HepG2 (cell line): ENCODE results near the gene DCUN1D2. TPM values are rescaled to one million over a fixed set of nuclear protein-coding genes. Genes with fewer than 3 reads are reported as not detected.
"Not testable (repeated sequence)": the region's sequence is repeated elsewhere in the genome, so short reads cannot be mapped to it uniquely, and the experiment has no call there.

Source experiments
- ATAC-seq: fragments of 200-7000 bp; cut with Tn5 transposase; 3 replicates; pipeline ENCODE4 v1.9.1; 2020; ENCODE audit warnings: mild to moderate bottlenecking, moderate library complexity
- BruUV-seq: library from RNA; stranded (reverse); fragments of 400-500 nt; replicated peaks from 2 replicates; lab custom pipeline; 2021; lab: Mats Ljungman, UMichigan
- CTCF ChIA-PET: fragments of 300-600 bp; formaldehyde crosslinking; extraction: SDS; loops from one replicate; lab custom pipeline; 2021; ENCODE audit warnings: low total read pairs, inconsistent platforms, low intra/inter-chr PET ratio; lab: Yijun Ruan, JAX
- POLR2A ChIA-PET: fragments of 350-600 bp; sonication (Branson Sonifier 250); formaldehyde crosslinking; loops from one replicate; lab custom pipeline; 2020; ENCODE audit warnings: antibody characterized with exemption, inconsistent platforms; lab: Yijun Ruan, JAX
- DNase-seq: peaks from one replicate; pipeline ENCODE4 v3.0.0-alpha.2; 2015; ENCODE audit warnings: low spot score
- FAIRE-seq: peaks from 3 replicates; lab custom pipeline; 2011; peaks lifted over from hg19 to GRCh38; lab: Jason Lieb, UNC
- H2AFZ ChIP-seq: one replicate; pipeline ENCODE4 v1.6.1; 2011; ENCODE audit warnings: low read length, inconsistent platforms
- H3K27ac ChIP-seq: fragments of 300-600 bp; 3 replicates; pipeline ENCODE4 v1.8.0; 2011; ENCODE audit warnings: mixed run types, mild to moderate bottlenecking, mixed read lengths, low read length, inconsistent platforms; ENCODE audit not compliant: insufficient read depth; ENCODE audit errors: extremely low read length
- H3K27me3 ChIP-seq, 2 experiments: fragments of 200-600 bp in 1 of 2; 2 replicates in 1 of 2; 3 replicates in 1 of 2; pipeline versions ENCODE4 v1.6.0 to v1.8.0; 2011; ENCODE audit warnings: low read length in 2 of 2, mild to moderate bottlenecking in 2 of 2, moderate library complexity in 2 of 2, inconsistent platforms in 1 of 2; ENCODE audit not compliant: insufficient read depth in 2 of 2, control insufficient read depth in 1 of 2
- H3K36me3 ChIP-seq, 2 experiments: fragments of 200-600 bp in 1 of 2; replicated peaks in 1 of 2; 2 replicates in 1 of 2; 3 replicates in 1 of 2; pipeline versions ENCODE4 v1.5.1 to v1.8.0; 2011; ENCODE audit warnings: low read length in 2 of 2, inconsistent platforms in 1 of 2; ENCODE audit not compliant: insufficient read depth in 2 of 2, control insufficient read depth in 1 of 2
- H3K4me1 ChIP-seq: 2 replicates; pipeline ENCODE4 v1.5.1; 2012; ENCODE audit warnings: low read length, inconsistent platforms; ENCODE audit not compliant: insufficient read depth
- H3K4me2 ChIP-seq: 2 replicates; pipeline ENCODE4 v1.6.0; 2011; ENCODE audit warnings: low read depth, low read length, inconsistent platforms
- H3K4me3 ChIP-seq, 3 experiments: fragments of 200-600 bp in 1 of 3; sonication (generic), shearing (Covaris generic) in 1 of 3; replicated peaks in 1 of 3; 2 replicates each; pipeline ENCODE4 v1.5.1; 2011 to 2016; ENCODE audit warnings: low read length in 3 of 3, inconsistent platforms in 2 of 3, low read depth in 2 of 3, mild to moderate bottlenecking in 2 of 3, control low read depth in 1 of 3, mixed read lengths in 1 of 3; ENCODE audit not compliant: insufficient read depth in 1 of 3
- H3K79me2 ChIP-seq: one replicate; pipeline ENCODE4 v1.6.1; 2011; ENCODE audit warnings: low read length, inconsistent platforms; ENCODE audit not compliant: insufficient read depth
- H3K9ac ChIP-seq: 2 replicates; pipeline ENCODE4 v1.6.0; 2011; ENCODE audit warnings: mild to moderate bottlenecking, low read depth, low read length, inconsistent platforms; ENCODE audit not compliant: insufficient read depth
- H3K9me3 ChIP-seq: 2 replicates; pipeline ENCODE4 v1.5.1; 2012; ENCODE audit warnings: mild to moderate bottlenecking, low read length
- H4K20me1 ChIP-seq: 2 replicates; pipeline ENCODE4 v1.6.0; 2011; ENCODE audit warnings: inconsistent platforms, mild to moderate bottlenecking, low read length, moderate library complexity; ENCODE audit not compliant: insufficient read depth
- DRAP1 ChIP-seq: IDR thresholded peaks from 2 replicates; pipeline ENCODE4 v1.6.1; 2016; ENCODE audit warnings: missing genetic modification reagents, missing compliant biosample characterization
- MEIS2 ChIP-seq: sonication (generic); formaldehyde crosslinking; IDR thresholded peaks from 2 replicates; pipeline ENCODE4 v1.9.0; 2021; ENCODE audit warnings: mild to moderate bottlenecking, missing genetic modification reagents
- NFYB ChIP-seq: sonication (generic); formaldehyde crosslinking; IDR thresholded peaks from 2 replicates; pipeline ENCODE4 v1.4.0; 2020; ENCODE audit warnings: missing genetic modification reagents
- PHF20 ChIP-seq: sonication (generic); formaldehyde crosslinking; IDR thresholded peaks from 2 replicates; pipeline ENCODE4 v1.5.0; 2020; ENCODE audit warnings: mild to moderate bottlenecking, missing genetic modification reagents
- POLR2A ChIP-seq, 2 experiments: IDR thresholded peaks; 2 replicates each; pipeline ENCODE4 v1.6.1; 2011; ENCODE audit warnings: low read depth in 2 of 2, low read length in 2 of 2, mild to moderate bottlenecking in 1 of 2, moderate library complexity in 1 of 2; ENCODE audit not compliant: insufficient read depth in 1 of 2
- RAD51 ChIP-seq: fragments of 450-650 bp; IDR thresholded peaks from 2 replicates; pipeline ENCODE4 v1.6.1; 2016; ENCODE audit warnings: borderline replicate concordance
- SAP130 ChIP-seq: IDR thresholded peaks from 2 replicates; pipeline ENCODE4 v1.6.1; 2016; ENCODE audit warnings: low read depth
- USF2 ChIP-seq, 2 experiments: sonication (generic) in 1 of 2; formaldehyde crosslinking in 1 of 2; IDR thresholded peaks; 2 replicates each; pipeline versions ENCODE4 v1.5.1 to v1.6.1; 2011 to 2020; ENCODE audit warnings: borderline replicate concordance in 1 of 2, low read depth in 1 of 2, low read length in 1 of 2, mild to moderate bottlenecking in 1 of 2, missing genetic modification reagents in 1 of 2, moderate library complexity in 1 of 2
- WGBS: methylation state at CpG from one replicate; pipeline ENCODE4 v1.1.6; 2017; ENCODE audit warnings: low lambda C conversion rate; 5-methylcytosine and 5-hydroxymethylcytosine counted together
- in situ Hi-C: cut with HindIII; loops from 2 replicates; pipeline ENCODE4 v1.10.0; 2017; ENCODE audit warnings: low pct_unique_long_range_greater_than_20kb; ENCODE audit not compliant: extremely low pct_ligation_motif_present
- intact Hi-C: fragments of 100-400 bp; cut with micrococcal nuclease; formaldehyde crosslinking; loops from one replicate; pipeline ENCODE4 v1.10.0; 2022; ENCODE audit not compliant: unreplicated experiment
- polyA plus RNA-seq, 8 experiments: library from polyadenylated mRNA; depleted of rRNA in 3 of 8; stranded (reverse) in 7 of 8; unstranded in 1 of 8; fragments of >200 nt; fragmentation: Illumina TruSeq in 4 of 8; extraction: Trizol in 4 of 8; gene quantifications; 2 replicates each; pipeline versions ENCODE4 v1.2.1 to v1.2.3, GENCODE V29; 2011 to 2016; ENCODE audit warnings: low read depth in 4 of 8, missing spikeins in 1 of 8, mixed read lengths in 1 of 8; ENCODE audit not compliant: insufficient read depth in 1 of 8
- total RNA-seq, 5 experiments: library from RNA; depleted of rRNA; stranded (reverse); fragments of >200 nt; fragmentation: Illumina TruSeq; extraction: Trizol; gene quantifications; 2 replicates each; pipeline ENCODE4 v1.2.3, GENCODE V29; 2016; ENCODE audit warnings: low read depth in 1 of 5
- TF ChIP-seq, protein P1 (sequence below), 2 experiments: sonication (generic) in 1 of 2; formaldehyde crosslinking in 1 of 2; IDR thresholded peaks; 2 replicates each; pipeline versions ENCODE4 v1.4.0 to v1.6.1; 2018 to 2020; ENCODE audit warnings: missing genetic modification reagents in 2 of 2, borderline replicate concordance in 1 of 2, low read depth in 1 of 2, mild to moderate bottlenecking in 1 of 2, missing biosample characterization in 1 of 2

The DCUN1D2 gene
- total and polyA plus RNA-seq, 2 of the 13 experiments (the other 11 are each of a cell fraction or from before 2014, with no cell fraction given): 9.1 to 9.6 TPM

- H3K79me2 ChIP-seq, H4K20me1 ChIP-seq, ATAC-seq, H3K9me3 ChIP-seq, H3K36me3 ChIP-seq, intact Hi-C loops, FAIRE-seq, H2AFZ ChIP-seq, H3K27me3 ChIP-seq, BruUV-seq: not testable (repeated sequence)
- Histone ChIP-seq H3K9ac (peak overlapping the region; percentile 70; the same call in 1 of the 2 replicates), H3K27ac (peak overlapping the region; percentile 91), H3K4me2 (peak overlapping the region; percentile 91), H3K4me3 (peak overlapping the region; percentile 53 to 77 (median 75); a peak in 5 of 6 replicates), H3K4me1 (peaks cover 35% of the 10 kb centered on the region)
- in situ Hi-C loops: loop anchor here (5.0 kb wide), 1 partner anchor 43 kb away; no protein-coding TSS in a partner anchor
- peak; percentile 17; the same call in 1 of the 2 replicates for TF ChIP-seq SAP130 (CRISPR knock-in tag)
- peak; percentile 39 for TF ChIP-seq USF2 (IDR thresholded peaks at IDR 0.05; ENCODE audit: low read depth, low read length)
- TF ChIP-seq USF2 (CRISPR knock-in tag; IDR thresholded peaks at IDR 0.05; ENCODE audit: borderline replicate concordance): peak; percentile 73; the same call in 1 of the 2 replicates
- TF ChIP-seq PHF20 (CRISPR knock-in tag): 0 out of 2 replicates have a peak, but pooled peaks have one; percentile 19
- 0 out of 4 replicates have a peak, but pooled peaks have one; percentile 16 to 24 for TF ChIP-seq POLR2A (IDR thresholded peaks at IDR 0.05; ENCODE audit: insufficient read depth in 1 of 2, low read depth in 2 of 2, low read length in 2 of 2)
- TF ChIP-seq, protein P1, sequence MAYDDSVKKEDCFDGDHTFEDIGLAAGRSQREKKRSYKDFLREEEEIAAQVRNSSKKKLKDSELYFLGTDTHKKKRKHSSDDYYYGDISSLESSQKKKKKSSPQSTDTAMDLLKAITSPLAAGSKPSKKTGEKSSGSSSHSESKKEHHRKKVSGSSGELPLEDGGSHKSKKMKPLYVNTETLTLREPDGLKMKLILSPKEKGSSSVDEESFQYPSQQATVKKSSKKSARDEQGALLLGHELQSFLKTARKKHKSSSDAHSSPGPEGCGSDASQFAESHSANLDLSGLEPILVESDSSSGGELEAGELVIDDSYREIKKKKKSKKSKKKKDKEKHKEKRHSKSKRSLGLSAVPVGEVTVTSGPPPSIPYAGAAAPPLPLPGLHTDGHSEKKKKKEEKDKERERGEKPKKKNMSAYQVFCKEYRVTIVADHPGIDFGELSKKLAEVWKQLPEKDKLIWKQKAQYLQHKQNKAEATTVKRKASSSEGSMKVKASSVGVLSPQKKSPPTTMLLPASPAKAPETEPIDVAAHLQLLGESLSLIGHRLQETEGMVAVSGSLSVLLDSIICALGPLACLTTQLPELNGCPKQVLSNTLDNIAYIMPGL (CRISPR knock-in tag; IDR thresholded peaks at IDR 0.05; ENCODE audit: borderline replicate concordance in 1 of 2, low read depth in 1 of 2): 0 out of 4 replicates have a peak, but pooled peaks of 1 of the 2 experiments have one; percentile 6
- TF ChIP-seq MEIS2 (CRISPR knock-in tag): 0 out of 2 replicates have a peak, but pooled peaks have one; percentile 5
- peak; percentile 86 for TF ChIP-seq DRAP1 (CRISPR knock-in tag)
- peak; percentile 13; the same call in 1 of the 2 replicates for TF ChIP-seq NFYB (CRISPR knock-in tag)
- peak; percentile 64 for TF ChIP-seq RAD51
- ChIA-PET POLR2A (interaction anchor here (0.9 to 1.5 kb wide), 3 partner anchors 13 to 57 kb away, joined by 3 to 4 read pairs (median 3); no protein-coding TSS in a partner anchor), CTCF (interaction anchor here (1.1 kb wide), 1 partner anchor 46 kb away, joined by 3 read pairs; no protein-coding TSS in a partner anchor)
- 54% methylated on average over 9 of the region's 9 CpGs for WGBS
- DNase-seq: peak; percentile 29
Measured at GRCh38 chr13:113450348-113450744, 40.2 kb downstream of the DCUN1D2 start.
